Measurements from ENCODE around the gene PLTP.

The PLTP gene

DNA sequence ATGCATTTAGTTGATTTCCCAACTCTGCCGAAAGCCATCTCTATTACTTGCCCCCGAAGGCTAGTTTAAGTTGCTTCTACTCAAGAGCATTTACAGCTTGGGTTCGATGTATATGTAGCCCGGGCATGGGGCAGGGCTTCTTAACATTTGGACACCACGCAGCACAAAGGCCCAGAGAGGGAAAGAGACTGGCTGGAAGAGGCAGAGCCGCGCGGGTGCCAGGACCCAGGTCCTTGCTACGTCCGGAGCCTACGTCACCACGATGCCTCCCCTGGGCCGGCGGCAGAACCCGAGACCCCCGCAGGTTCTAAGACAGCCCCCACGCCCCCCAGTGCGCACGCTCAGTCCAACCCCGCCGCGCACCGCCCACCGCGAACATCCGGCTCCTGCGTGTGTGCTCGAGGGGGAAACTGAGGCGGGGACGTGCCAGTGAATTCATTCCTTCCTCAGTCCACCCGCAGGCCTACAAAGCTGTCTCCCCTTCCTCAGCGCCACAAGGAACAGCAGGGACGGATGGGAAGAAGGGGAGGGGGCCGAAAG is 22.2 kb upstream of the PLTP start (continued):
- TF ChIP-seq, protein P1, sequence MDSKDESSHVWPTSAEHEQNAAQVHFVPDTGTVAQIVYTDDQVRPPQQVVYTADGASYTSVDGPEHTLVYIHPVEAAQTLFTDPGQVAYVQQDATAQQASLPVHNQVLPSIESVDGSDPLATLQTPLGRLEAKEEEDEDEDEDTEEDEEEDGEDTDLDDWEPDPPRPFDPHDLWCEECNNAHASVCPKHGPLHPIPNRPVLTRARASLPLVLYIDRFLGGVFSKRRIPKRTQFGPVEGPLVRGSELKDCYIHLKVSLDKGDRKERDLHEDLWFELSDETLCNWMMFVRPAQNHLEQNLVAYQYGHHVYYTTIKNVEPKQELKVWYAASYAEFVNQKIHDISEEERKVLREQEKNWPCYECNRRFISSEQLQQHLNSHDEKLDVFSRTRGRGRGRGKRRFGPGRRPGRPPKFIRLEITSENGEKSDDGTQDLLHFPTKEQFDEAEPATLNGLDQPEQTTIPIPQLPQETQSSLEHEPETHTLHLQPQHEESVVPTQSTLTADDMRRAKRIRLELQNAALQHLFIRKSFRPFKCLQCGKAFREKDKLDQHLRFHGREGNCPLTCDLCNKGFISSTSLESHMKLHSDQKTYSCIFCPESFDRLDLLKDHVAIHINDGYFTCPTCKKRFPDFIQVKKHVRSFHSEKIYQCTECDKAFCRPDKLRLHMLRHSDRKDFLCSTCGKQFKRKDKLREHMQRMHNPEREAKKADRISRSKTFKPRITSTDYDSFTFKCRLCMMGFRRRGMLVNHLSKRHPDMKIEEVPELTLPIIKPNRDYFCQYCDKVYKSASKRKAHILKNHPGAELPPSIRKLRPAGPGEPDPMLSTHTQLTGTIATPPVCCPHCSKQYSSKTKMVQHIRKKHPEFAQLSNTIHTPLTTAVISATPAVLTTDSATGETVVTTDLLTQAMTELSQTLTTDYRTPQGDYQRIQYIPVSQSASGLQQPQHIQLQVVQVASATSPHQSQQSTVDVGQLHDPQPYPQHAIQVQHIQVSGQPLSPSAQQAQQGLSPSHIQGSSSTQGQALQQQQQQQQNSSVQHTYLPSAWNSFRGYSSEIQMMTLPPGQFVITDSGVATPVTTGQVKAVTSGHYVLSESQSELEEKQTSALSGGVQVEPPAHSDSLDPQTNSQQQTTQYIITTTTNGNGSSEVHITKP (tag by site-specific recombination; IDR thresholded peaks at IDR 0.05): peak; percentile 56; the same call in 1 of the 2 replicates
- TF ChIP-seq ZNF335 (tag by site-specific recombination; conservative IDR thresholded peaks at IDR 0.05) (peak; percentile 96), ZNF529 (tag by site-specific recombination; IDR thresholded peaks at IDR 0.05; ENCODE audit: insufficient replicate concordance) (no peak), ZNF433 (tag by site-specific recombination; IDR thresholded peaks at IDR 0.05; ENCODE audit: low read depth) (no peak), GLIS1 (tag by site-specific recombination; IDR thresholded peaks at IDR 0.05) (peak; percentile 69), ZNF514 (tag by site-specific recombination; IDR thresholded peaks at IDR 0.05) (no peak), ZNF169 (tag by site-specific recombination; IDR thresholded peaks at IDR 0.05) (no peak), ZNF561 (tag by site-specific recombination; IDR thresholded peaks at IDR 0.05; ENCODE audit: borderline replicate concordance) (no peak)
- TF ChIP-seq, protein P2, sequence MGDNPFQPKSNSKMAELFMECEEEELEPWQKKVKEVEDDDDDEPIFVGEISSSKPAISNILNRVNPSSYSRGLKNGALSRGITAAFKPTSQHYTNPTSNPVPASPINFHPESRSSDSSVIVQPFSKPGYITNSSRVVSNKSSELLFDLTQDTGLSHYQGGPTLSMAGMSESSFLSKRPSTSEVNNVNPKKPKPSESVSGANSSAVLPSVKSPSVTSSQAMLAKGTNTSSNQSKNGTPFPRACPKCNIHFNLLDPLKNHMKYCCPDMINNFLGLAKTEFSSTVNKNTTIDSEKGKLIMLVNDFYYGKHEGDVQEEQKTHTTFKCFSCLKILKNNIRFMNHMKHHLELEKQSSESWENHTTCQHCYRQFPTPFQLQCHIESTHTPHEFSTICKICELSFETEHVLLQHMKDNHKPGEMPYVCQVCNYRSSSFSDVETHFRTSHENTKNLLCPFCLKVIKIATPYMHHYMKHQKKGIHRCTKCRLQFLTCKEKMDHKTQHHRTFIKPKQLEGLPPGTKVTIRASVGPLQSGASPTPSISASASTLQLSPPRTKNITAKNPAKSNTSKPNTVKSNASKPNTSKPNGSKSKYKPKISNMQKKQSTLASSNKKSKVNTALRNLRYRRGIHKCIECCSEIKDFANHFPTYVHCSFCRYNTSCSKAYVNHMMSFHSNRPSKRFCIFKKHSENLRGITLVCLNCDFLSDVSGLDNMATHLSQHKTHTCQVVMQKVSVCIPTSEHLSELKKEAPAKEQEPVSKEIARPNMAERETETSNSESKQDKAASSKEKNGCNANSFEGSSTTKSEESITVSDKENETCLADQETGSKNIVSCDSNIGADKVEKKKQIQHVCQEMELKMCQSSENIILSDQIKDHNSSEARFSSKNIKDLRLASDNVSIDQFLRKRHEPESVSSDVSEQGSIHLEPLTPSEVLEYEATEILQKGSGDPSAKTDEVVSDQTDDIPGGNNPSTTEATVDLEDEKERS (tag by site-specific recombination; IDR thresholded peaks at IDR 0.05): no peak
- TF ChIP-seq, protein P3, sequence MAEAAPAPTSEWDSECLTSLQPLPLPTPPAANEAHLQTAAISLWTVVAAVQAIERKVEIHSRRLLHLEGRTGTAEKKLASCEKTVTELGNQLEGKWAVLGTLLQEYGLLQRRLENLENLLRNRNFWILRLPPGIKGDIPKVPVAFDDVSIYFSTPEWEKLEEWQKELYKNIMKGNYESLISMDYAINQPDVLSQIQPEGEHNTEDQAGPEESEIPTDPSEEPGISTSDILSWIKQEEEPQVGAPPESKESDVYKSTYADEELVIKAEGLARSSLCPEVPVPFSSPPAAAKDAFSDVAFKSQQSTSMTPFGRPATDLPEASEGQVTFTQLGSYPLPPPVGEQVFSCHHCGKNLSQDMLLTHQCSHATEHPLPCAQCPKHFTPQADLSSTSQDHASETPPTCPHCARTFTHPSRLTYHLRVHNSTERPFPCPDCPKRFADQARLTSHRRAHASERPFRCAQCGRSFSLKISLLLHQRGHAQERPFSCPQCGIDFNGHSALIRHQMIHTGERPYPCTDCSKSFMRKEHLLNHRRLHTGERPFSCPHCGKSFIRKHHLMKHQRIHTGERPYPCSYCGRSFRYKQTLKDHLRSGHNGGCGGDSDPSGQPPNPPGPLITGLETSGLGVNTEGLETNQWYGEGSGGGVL (tag by site-specific recombination; IDR thresholded peaks at IDR 0.05): peak; percentile 88
- TF ChIP-seq, protein P4, sequence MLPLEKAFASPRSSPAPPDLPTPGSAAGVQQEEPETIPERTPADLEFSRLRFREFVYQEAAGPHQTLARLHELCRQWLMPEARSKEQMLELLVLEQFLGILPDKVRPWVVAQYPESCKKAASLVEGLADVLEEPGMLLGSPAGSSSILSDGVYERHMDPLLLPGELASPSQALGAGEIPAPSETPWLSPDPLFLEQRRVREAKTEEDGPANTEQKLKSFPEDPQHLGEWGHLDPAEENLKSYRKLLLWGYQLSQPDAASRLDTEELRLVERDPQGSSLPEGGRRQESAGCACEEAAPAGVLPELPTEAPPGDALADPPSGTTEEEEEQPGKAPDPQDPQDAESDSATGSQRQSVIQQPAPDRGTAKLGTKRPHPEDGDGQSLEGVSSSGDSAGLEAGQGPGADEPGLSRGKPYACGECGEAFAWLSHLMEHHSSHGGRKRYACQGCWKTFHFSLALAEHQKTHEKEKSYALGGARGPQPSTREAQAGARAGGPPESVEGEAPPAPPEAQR (tag by site-specific recombination; IDR thresholded peaks at IDR 0.05): no peak

DNA sequence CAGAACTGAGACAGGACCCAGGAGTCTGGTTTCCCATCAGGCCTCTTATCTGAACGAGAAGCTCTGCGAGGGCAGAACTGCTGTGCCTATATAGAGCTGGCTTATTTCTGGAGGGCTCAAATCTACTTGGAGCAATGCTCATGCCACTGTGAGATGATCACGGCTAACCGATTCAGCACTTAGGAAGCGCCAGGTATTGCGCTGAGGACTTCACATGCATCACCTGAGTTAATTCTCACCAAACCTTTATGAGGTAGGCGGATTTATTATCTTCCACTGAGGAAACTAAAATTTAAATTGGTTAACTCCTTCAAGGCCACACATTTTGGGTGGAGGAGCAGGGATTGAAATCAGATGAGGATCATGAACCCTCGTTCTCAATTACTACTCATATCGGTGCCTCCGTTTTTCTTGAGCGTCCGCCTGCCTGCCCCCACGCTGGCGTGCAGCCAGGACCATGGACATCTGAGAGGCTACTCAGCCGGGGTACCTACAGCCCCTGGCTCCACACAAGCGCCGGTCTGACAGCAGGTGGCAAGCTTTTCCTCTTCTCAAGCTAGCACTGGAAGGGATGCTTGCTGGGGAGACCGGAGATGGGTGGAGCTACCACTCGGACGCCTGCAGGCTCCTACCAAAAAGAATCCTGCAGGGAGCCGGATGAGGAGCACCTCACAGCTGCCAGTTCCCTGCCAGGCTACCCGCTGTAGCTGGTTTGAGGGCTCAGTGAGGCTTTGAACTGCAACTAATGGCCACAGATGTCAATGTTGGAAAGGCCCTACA is 21.5 kb upstream of the PLTP start:
- Histone ChIP-seq H3K27ac (ENCODE audit: extremely low read depth, low read depth, low read length) (peak overlapping the region; percentile 98), H3K36me3 (ENCODE audit: control insufficient read depth in 2 of 2, insufficient read depth in 1 of 2, low read length in 2 of 2) (peaks cover 0 to 9% of the 10 kb centered on the region in 2 experiments; a peak in 1 of 3 replicates), H3K4me1 (ENCODE audit: control insufficient read depth, insufficient read depth, low read length) (peaks cover 9% of the 10 kb centered on the region), H3K4me3 (ENCODE audit: low read depth, low read length) (peak overlapping the region; percentile 96), H3K9me3 (ENCODE audit: control insufficient read depth, insufficient read depth, low read depth, low read length) (no peaks in the 10 kb centered on the region)
- ChIA-PET POLR2A (interaction anchor here (0.5 to 3.4 kb wide), 25 partner anchors 8 to 1094 kb away, joined by 3 to 28 read pairs (median 7); partner anchors contain the start of genes ACOT8, CTSA, NEURL2 and UBE2C), CTCF (interaction anchor here (0.6 to 3.3 kb wide), 8 partner anchors 28 to 140 kb away, joined by 3 to 18 read pairs (median 3); no protein-coding TSS in a partner anchor)
- TF ChIP-seq ZNF16 (tag by site-specific recombination; IDR thresholded peaks at IDR 0.05; ENCODE audit: low read depth): no peak
- no peak for TF ChIP-seq ZFP37 (tag by site-specific recombination; IDR thresholded peaks at IDR 0.05)
- peak; percentile 58 for TF ChIP-seq ZBTB17 (tag by site-specific recombination; IDR thresholded peaks at IDR 0.05)
- TF ChIP-seq ZNF76 (tag by site-specific recombination; IDR thresholded peaks at IDR 0.05; ENCODE audit: borderline replicate concordance, low read depth): no peak
- TF ChIP-seq ZNF530 (tag by site-specific recombination; IDR thresholded peaks at IDR 0.05; ENCODE audit: low read depth): no peak
- no peak for TF ChIP-seq YY2 (tag by site-specific recombination; IDR thresholded peaks at IDR 0.05)
- TF ChIP-seq ZFHX2 (tag by site-specific recombination; conservative IDR thresholded peaks at IDR 0.05): no peak
- TF ChIP-seq, protein P5, sequence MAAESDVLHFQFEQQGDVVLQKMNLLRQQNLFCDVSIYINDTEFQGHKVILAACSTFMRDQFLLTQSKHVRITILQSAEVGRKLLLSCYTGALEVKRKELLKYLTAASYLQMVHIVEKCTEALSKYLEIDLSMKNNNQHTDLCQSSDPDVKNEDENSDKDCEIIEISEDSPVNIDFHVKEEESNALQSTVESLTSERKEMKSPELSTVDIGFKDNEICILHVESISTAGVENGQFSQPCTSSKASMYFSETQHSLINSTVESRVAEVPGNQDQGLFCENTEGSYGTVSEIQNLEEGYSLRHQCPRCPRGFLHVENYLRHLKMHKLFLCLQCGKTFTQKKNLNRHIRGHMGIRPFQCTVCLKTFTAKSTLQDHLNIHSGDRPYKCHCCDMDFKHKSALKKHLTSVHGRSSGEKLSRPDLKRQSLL (tag by site-specific recombination; IDR thresholded peaks at IDR 0.05): no peak
- no peak for TF ChIP-seq ZNF843 (tag by site-specific recombination; IDR thresholded peaks at IDR 0.05)
- peak; percentile 82 for TF ChIP-seq ZIC2 (tag by site-specific recombination; IDR thresholded peaks at IDR 0.05)
- TF ChIP-seq ZNF10 (tag by site-specific recombination; IDR thresholded peaks at IDR 0.05): 0 out of 2 replicates have a peak, but pooled peaks have one; percentile 15
- no peak for TF ChIP-seq ZFP41 (tag by site-specific recombination; IDR thresholded peaks at IDR 0.05; ENCODE audit: borderline replicate concordance)
- TF ChIP-seq ZNF157 (tag by site-specific recombination; IDR thresholded peaks at IDR 0.05): no peak
